DND-41 (cell line): ENCODE data around the gene ARHGEF39.

Experiments
- ATAC-seq: fragments of 200-7000 bp; cut with Tn5 transposase; 3 replicates; pipeline ENCODE4 v1.9.1; 2021; ENCODE audit warnings: low read depth; ENCODE audit not compliant: insufficient read depth
- DNase-seq: peaks from one replicate; pipeline ENCODE4 v3.0.0-alpha.2; 2020
- H2AFZ ChIP-seq: 2 replicates; pipeline ENCODE4 v1.6.0; 2012; ENCODE audit warnings: low read depth, low read length
- H3K27ac ChIP-seq: 2 replicates; pipeline ENCODE4 v1.5.1; 2012; ENCODE audit warnings: low read length, inconsistent platforms
- H3K27me3 ChIP-seq: fragments of 200-600 bp; sonication (generic); 2 replicates; pipeline ENCODE4 v1.6.0; 2012; ENCODE audit warnings: low read length, mild to moderate bottlenecking, inconsistent platforms; ENCODE audit not compliant: insufficient read depth, poor library complexity
- H3K36me3 ChIP-seq: 2 replicates; pipeline ENCODE4 v1.5.1; 2012; ENCODE audit warnings: low read length, inconsistent platforms; ENCODE audit not compliant: insufficient read depth
- H3K4me1 ChIP-seq: 2 replicates; pipeline ENCODE4 v1.5.1; 2012; ENCODE audit warnings: mild to moderate bottlenecking, low read length; ENCODE audit not compliant: insufficient read depth
- H3K4me2 ChIP-seq: 2 replicates; pipeline ENCODE4 v1.6.0; 2012; ENCODE audit warnings: mild to moderate bottlenecking, moderate library complexity, low read length, inconsistent platforms; ENCODE audit not compliant: insufficient read depth
- H3K4me3 ChIP-seq, 2 experiments: fragments of 200-600 bp in 1 of 2; shearing (Covaris generic) in 1 of 2; 2 replicates each; pipeline ENCODE4 v1.5.1; 2012 to 2016; ENCODE audit warnings: inconsistent platforms in 2 of 2, low read length in 2 of 2, mild to moderate bottlenecking in 2 of 2, low read depth in 1 of 2, moderate library complexity in 1 of 2
- H3K79me2 ChIP-seq: 2 replicates; pipeline ENCODE4 v1.6.0; 2012; ENCODE audit warnings: low read length, inconsistent platforms; ENCODE audit not compliant: insufficient read depth
- H3K9ac ChIP-seq: 2 replicates; pipeline ENCODE4 v1.6.0; 2012; ENCODE audit warnings: low read depth, mild to moderate bottlenecking, inconsistent platforms, low read length, moderate library complexity
- H3K9me3 ChIP-seq: 2 replicates; pipeline ENCODE4 v1.5.1; 2012; ENCODE audit warnings: low read length, moderate library complexity, mild to moderate bottlenecking, inconsistent platforms; ENCODE audit not compliant: insufficient read depth, severe bottlenecking
- H4K20me1 ChIP-seq: 2 replicates; pipeline ENCODE4 v1.6.0; 2012; ENCODE audit warnings: low read length; ENCODE audit not compliant: insufficient read depth
- CTCF ChIP-seq: IDR thresholded peaks from 2 replicates; pipeline ENCODE4 v1.5.1; 2012; ENCODE audit warnings: borderline replicate concordance, low read length, moderate library complexity, mild to moderate bottlenecking; ENCODE audit not compliant: poor library complexity, severe bottlenecking; ENCODE audit errors: extremely low read depth
- EZH2 ChIP-seq: IDR thresholded peaks from 3 replicates; pipeline ENCODE4 v1.6.1; 2012; ENCODE audit warnings: borderline replicate concordance, low read depth, mild to moderate bottlenecking, moderate library complexity, low read length, inconsistent platforms; ENCODE audit not compliant: severe bottlenecking

ARHGEF39 gene

GRCh38 chr9:35618854-35619799 is 45.9 kb downstream of the ARHGEF39 start:
- TF ChIP-seq CTCF (no peak), EZH2 (no peak)
- H3K79me2 ChIP-seq = peaks cover 19% of the 10 kb centered on the region
- peak; percentile 94 for DNase-seq
- ATAC-seq = peak; percentile 86
- H3K27ac ChIP-seq = peak overlapping the region; percentile 99
- peaks cover 4% of the 10 kb centered on the region; the same call in 1 of the 2 replicates for H3K36me3 ChIP-seq
- no peaks in the 10 kb centered on the region for H3K27me3 ChIP-seq
- H4K20me1 ChIP-seq = no peaks in the 10 kb centered on the region
- peaks cover 78% of the 10 kb centered on the region for H3K4me1 ChIP-seq
- peak overlapping the region; percentile 70 for H3K9ac ChIP-seq
- H3K4me3 ChIP-seq = peak overlapping the region in 1 of 2 experiments; percentile 54; a peak in 2 of 4 replicates
- no peaks in the 10 kb centered on the region for H3K9me3 ChIP-seq
- peak overlapping the region; percentile 29; the same call in 1 of the 2 replicates for H2AFZ ChIP-seq
- H3K4me2 ChIP-seq = peak overlapping the region; percentile 71

- H3K27me3 ChIP-seq = no peaks in the 10 kb centered on the region
- H3K9ac ChIP-seq = peak within 1 kb of the TSS; percentile 70
- no peaks in the 10 kb centered on the region for H3K9me3 ChIP-seq
- DNase-seq (no peak), ATAC-seq (no peak)
- peaks cover 19% of the 10 kb centered on the region for H3K79me2 ChIP-seq
- peaks cover 5% of the 10 kb centered on the region; the same call in 1 of the 2 replicates for H3K36me3 ChIP-seq
- H3K4me1 ChIP-seq = peaks cover 78% of the 10 kb centered on the region
- H4K20me1 ChIP-seq = no peaks in the 10 kb centered on the region
- H3K4me2 ChIP-seq = peak within 1 kb of the TSS; percentile 71
- H3K27ac ChIP-seq = peak within 1 kb of the TSS; percentile 99
- H2AFZ ChIP-seq = peak within 1 kb of the TSS; percentile 29; the same call in 1 of the 2 replicates
- TF ChIP-seq EZH2 = no peak
- TF ChIP-seq CTCF = no peak
- H3K4me3 ChIP-seq = peak within 1 kb of the TSS in 1 of 2 experiments; percentile 54; a peak in 2 of 4 replicates
Observed at GRCh38 chr9:35618325-35618727, 46.7 kb downstream of the ARHGEF39 start, which contains the start of gene CD72. CD72 (minus strand) TSS chr9:35618413; CDS start chr9:35618303, 110 bp downstream.

- H3K4me1 ChIP-seq = peaks cover 78% of the 10 kb centered on the region
- H3K36me3 ChIP-seq = peaks cover 5% of the 10 kb centered on the region; the same call in 1 of the 2 replicates
- DNase-seq = no peak
- H3K9ac ChIP-seq = peak overlapping the region; percentile 70
- no peaks in the 10 kb centered on the region for H3K27me3 ChIP-seq
- peaks cover 19% of the 10 kb centered on the region for H3K79me2 ChIP-seq
- H4K20me1 ChIP-seq = no peaks in the 10 kb centered on the region
- peak overlapping the region; percentile 99 for H3K27ac ChIP-seq
- no peak overlapping the region for H2AFZ ChIP-seq
- H3K4me2 ChIP-seq = peak overlapping the region; percentile 71
- H3K9me3 ChIP-seq = no peaks in the 10 kb centered on the region
- no peak for TF ChIP-seq CTCF
- no peak for TF ChIP-seq EZH2
- H3K4me3 ChIP-seq = peak overlapping the region in 1 of 2 experiments; percentile 54; a peak in 1 of 4 replicates
- ATAC-seq = no peak
Observed at GRCh38 chr9:35617548-35617947, 47.4 kb downstream of the ARHGEF39 start.
